GM21528 (cell line): ENCODE measurements around the gene DNTTIP2.
"Not testable (repeated sequence)": the region's sequence is repeated elsewhere in the genome, so short reads cannot be mapped to it uniquely, and the experiment has no call there.

ENCODE experiments used
- ATAC-seq: cut with Tn5 transposase; IDR thresholded peaks from one replicate; pipeline ENCODE4 v1.9.1; 2021; ENCODE audit warnings: mild to moderate bottlenecking, moderate library complexity; ENCODE audit not compliant: unreplicated experiment, low FRiP score

Gene DNTTIP2, protein sequence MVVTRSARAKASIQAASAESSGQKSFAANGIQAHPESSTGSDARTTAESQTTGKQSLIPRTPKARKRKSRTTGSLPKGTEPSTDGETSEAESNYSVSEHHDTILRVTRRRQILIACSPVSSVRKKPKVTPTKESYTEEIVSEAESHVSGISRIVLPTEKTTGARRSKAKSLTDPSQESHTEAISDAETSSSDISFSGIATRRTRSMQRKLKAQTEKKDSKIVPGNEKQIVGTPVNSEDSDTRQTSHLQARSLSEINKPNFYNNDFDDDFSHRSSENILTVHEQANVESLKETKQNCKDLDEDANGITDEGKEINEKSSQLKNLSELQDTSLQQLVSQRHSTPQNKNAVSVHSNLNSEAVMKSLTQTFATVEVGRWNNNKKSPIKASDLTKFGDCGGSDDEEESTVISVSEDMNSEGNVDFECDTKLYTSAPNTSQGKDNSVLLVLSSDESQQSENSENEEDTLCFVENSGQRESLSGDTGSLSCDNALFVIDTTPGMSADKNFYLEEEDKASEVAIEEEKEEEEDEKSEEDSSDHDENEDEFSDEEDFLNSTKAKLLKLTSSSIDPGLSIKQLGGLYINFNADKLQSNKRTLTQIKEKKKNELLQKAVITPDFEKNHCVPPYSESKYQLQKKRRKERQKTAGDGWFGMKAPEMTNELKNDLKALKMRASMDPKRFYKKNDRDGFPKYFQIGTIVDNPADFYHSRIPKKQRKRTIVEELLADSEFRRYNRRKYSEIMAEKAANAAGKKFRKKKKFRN

DNA sequence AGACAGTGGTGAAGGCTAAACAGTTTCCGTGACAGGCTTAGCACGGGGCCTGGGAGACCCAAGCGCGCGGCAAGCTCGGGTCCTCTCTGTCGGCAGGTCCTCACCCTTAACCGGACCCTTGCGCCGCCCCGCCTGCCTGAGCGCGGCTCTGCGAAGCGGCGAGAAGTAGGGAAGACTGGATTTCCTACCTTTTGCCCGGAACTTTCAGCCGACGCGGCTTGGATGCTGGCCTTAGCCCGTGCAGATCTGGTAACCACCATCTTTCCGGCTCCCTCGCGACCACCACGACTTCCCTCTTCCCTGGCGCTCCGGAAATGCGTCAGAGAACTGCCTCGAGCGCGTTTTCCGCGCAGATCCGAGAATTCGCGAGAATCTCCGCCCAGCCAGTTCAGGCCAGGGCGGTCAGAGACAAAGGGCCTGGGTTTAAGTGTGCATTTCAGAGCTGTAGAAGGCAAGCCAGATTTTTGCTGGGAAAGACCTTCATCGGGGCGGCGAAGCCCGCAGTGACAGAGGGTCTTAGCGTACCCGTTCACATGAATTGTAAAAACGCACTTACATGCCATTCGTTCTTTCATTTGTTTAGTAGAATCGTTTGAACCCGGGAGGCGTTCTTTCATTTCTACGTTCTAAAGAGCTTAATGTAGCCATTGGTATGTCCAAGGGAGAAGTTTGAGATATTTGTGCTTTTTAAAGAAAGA lies at the start of gene DNTTIP2:
TSS of gene DNTTIP2 (minus strand) at position 318 of the 698 bp plus-strand sequence. CDS start at position 260, 58 bp downstream.
- ATAC-seq = peak; percentile 92

DNA sequence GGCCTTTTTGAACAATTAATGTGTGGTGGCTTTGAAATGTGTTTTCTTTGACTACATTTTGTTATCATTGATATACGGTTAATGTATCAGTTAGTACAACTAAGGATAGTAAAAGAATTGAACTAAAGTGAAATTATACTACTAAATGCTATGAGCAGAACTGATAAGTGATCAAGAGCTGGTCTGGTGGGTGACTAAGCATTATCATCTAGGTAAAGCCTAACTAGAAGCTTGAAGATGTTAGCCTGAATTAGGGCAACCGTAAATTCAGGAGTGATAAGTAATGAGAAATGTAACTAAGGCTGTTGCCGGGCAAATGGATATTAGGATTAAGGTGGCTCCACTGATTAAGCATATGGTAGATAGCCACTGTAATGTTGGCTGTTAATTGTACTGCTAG lies 46.2 kb upstream of the DNTTIP2 start:
- ATAC-seq = no peak

DNA sequence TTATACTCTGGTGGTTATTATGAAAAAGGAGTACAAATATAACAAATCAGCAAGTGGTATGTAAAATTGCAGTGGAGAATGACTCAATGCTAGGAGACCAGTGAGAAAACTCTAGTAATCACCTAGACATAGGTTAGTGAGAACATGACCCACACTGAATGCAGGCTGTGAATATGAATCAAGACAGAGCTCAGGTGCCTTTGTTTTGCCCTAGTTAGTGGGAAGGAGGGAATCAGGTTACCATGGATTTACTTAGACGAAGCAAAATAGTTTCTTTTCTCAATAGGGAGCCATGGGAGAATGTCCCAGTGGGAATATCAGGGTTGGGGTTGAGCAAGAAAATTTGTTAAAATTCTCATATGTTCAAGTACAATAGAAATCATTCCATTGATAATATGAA lies 40.8 kb upstream of the DNTTIP2 start:
- ATAC-seq = no peak

DNA sequence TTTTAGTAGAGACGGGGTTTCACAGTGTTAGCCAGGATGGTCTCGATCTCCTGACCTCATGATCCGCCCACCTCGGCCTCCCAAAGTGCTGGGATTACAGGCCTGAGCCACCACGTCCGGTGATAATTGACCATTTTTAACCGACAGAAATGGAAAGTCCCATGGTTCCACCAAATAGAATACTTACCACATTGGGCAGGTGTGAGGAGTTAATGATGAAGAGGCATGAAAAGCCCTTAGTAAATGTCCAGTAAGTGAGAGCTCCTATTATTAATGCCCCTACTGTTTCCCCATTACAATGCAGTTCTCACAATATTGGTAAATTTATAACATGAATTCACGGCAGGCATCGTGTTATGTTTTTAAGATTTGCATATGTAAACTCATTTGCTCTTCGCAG lies 38.3 kb upstream of the DNTTIP2 start:
- no peak for ATAC-seq

DNA sequence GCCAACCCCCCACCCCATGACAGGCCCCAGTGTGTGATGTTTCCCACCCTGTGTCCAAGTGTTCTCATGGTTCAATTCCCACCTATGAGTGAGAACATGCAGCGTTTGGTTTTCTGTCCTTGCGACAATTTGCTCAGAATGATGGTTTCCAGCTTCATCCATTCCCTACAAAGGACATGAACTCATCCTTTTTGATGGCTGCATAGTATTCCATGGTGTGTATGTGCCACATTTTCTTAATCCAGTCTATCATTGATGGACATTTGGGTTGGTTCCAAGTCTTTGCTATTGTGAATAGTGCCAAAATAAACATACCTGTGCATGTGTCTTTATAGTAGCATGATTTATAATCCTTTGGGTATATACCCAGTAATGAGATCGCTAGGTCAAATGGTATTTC lies 31.9 kb upstream of the DNTTIP2 start:
- not testable (repeated sequence) for ATAC-seq

DNA sequence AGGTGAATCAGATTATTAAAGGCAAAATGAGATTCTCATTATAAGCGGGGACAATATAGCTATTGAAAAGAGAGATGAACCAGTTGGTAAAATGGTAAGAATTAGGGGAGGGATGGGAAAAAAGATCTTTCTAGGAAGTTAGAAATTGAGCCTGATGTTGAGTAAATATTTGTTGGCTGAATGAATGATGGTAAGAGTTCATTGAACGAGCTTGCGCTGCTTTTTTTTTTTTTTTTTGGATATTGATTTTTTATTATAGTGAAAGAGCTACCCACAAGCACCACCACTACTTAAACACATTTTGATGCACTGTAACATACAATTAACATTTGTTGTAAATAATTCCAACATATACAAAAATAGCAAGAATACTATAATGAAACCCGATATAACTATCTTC lies 31.3 kb upstream of the DNTTIP2 start:
- ATAC-seq = no peak

DNA sequence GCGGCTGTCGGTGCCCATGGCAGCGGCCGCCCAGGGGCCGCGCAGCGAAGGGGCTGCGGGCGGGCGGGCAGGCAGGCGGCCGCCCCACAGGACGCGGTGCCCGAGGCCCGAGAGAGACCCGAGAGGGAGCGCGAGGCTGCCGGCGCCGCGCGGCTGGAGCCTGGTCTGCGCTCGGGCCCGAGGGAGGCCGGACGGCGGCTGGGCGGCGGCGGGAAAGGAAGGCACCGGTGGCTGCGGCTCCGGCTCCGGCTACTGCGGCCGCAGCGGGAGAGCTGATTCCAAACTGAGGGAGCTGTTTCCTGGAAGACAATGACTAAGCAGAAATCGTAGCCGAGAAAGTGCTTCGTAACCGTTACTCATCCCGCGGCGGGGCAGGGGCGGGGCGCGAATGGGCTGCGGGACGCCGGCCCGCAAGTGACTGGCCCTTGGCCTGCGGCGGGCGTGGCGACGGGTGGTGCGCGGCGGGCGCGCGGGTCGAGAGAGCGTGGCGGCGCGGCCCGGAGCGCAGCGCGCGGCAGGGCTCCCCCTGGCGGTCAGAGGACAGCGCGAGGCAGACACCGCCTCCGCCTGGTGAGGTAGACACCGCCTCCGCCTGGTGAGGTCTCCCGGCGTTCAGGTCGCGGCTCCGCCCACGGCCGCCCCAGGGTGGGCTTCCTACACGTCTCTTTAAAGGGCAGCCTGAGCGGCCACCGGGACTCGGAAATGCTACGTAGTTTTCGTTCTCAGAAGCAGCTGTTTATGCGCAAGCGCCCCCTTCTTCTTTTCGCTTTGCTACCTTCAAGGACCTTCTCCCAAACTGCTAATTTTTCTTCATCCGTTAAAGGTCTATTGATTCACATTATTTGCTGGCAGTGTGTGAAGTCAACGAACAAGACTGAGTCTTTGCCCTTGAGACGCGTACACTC lies 30.4 kb upstream of the DNTTIP2 start, which contains the start of gene GCLM:
TSS of gene GCLM (minus strand) at position 285 of the 905 bp plus-strand sequence. CDS start at position 18, 267 bp downstream.
- peak; percentile 95 for ATAC-seq

DNA sequence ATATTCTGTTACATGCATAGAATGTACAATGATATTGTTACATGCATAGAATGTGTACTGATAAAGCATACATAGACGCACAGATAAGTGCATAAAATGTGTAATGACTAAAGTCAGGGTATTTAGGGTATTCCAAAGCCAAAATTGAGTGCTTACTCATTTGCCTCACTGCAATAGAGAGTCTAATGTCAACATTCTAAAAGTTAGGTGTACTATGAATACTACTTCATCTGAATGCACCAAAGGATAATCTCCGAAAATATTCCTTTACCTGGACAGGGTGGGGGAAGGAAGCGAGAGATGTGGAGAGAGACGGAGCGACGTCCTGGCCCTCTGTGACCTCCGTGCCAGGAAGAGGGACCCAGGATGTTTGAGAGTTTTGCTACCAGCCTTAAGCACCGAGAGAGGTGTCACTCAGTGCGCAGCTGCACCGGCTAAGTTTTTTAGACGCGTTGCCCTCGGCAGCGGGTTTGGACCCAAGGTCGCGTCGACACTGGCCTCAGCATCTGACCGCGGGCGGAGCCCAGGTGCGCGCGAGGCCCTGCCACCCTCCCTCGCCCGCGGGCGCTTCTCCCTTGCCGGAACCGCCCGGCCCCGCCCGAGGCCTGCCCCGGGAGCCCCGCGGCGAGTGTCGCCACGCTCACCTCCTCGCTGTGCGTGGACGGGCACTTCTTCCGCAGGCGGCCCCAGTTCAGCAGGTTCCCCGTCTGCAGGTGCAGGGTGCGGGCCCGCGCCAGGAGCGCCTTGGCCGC lies 29.6 kb upstream of the DNTTIP2 start:
- peak; percentile 44 for ATAC-seq

DNA sequence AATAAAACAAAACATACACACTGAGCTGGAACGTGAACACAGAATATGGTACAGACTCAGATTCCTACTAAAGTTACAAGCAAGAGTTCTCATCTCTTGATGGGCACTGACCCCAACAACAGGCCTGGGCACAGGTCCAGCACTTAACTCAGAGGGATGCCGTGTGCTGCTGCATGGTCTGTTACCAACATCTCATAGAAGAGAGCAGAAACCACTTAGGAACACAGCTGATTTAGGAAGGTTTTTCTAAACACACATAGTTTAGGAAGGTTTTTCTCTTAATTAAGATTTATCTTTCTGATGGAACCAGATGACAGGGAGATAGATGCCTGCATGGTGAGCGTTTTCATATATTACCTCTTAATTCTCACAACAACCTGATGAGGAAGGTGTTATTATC lies 28.7 kb upstream of the DNTTIP2 start:
- no peak for ATAC-seq

DNA sequence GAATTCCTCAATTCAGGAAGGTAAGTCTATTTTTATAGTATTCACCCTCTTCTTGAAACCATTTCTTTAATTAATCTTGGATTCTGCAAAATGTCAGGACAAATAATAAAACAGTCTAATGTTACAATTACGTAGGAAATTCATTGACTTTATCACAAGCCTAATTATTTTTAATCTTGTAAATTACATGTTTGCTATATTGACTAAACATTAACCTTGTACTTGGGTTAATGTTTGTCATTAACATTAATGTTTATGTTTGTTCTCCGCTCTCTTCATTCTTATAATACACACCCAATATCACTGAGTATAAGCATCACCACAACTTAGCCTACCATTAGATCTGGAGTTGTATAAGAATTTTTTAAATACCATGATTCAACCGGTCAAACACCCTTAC lies 27.5 kb upstream of the DNTTIP2 start:
- ATAC-seq = no peak

DNA sequence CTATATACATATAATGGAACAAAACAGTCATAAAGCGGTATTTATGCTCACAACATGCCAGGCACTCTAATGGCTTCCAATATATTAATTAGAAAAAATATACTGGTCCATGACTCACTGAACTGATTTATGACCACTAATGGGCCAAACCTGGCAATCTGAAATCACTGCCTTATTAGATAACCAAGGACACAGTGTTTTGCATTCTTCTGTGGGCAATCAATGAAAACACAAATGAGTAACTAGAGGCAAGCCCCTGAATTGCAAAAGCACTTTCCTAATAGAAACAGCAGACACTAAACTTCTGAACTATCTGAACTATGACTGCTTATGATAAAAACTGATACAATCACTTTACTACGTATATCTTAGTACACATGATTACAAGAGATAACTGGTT lies 26.7 kb upstream of the DNTTIP2 start:
- no peak for ATAC-seq

DNA sequence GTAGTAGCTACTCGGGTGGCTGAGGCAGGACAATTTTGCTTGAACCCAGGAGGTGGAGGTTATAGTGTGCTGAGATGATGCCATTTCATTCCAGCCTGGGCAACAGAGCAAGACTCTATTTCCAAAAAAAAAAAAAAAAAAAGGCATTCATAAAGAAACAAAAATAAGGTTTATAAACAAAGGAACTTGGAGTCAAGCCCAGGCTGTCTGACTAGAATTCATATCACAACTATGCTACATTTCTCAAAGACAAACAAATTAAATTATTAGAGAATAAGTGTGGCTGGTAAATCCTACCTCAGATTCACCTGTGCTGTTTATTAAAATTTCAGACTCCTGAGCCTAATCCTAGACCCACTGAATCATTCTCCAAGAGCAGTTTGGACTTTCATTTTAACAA lies 26.0 kb upstream of the DNTTIP2 start:
- ATAC-seq = no peak

DNA sequence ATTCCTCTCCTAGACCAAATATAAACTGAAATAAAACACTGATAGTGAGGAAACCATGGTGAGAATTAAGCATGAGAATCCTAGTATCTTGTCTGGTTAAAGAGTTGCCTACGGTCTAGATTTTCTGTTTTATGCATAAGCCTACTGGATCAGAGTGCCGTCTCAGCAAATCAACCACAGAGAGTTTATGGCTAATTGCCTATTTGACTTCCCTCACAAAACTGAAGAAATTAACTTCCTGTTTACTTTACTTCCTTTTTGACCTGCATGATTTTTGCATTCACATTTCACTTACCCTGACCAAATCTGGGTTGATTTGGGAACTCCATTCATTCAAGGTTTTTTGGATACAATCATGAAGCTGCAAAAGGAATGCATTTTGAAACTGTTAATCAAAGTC lies 25.2 kb upstream of the DNTTIP2 start:
- ATAC-seq = no peak

DNA sequence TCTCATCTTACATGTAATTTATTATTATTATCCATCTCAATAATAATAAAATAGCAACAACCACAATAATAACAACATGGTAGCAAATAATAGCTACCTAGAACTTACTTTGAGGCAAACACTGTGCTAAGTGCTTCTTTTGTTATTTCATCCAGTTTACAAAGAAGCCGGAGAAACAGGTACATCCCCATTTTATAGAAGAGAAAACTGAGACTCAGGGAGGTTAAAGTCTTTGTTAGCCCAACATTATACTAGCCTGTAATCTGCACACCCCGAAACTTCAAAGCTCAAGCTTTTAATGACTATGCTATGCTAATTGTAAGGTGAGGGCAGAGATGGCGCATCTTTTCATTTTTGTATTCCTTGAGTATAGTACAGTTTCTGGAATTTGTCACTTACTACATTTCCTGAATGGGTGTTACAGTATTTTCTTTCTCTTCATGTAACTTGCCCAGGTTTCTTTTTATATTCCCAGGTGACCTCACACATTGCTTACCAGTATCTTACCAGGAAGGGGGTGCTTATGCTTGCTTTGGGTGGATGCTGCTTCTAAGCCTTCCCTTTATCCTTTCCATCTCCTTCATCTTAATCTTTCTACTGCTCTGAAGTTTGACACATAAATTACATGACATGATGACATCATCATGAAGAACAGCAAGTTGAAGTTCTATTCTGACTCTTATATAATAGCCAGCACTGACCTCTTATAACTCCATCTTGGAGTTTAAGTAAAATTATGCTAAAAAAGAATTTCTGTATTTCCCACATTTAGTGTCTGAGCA lies 21.9 kb upstream of the DNTTIP2 start:
- no peak for ATAC-seq

DNA sequence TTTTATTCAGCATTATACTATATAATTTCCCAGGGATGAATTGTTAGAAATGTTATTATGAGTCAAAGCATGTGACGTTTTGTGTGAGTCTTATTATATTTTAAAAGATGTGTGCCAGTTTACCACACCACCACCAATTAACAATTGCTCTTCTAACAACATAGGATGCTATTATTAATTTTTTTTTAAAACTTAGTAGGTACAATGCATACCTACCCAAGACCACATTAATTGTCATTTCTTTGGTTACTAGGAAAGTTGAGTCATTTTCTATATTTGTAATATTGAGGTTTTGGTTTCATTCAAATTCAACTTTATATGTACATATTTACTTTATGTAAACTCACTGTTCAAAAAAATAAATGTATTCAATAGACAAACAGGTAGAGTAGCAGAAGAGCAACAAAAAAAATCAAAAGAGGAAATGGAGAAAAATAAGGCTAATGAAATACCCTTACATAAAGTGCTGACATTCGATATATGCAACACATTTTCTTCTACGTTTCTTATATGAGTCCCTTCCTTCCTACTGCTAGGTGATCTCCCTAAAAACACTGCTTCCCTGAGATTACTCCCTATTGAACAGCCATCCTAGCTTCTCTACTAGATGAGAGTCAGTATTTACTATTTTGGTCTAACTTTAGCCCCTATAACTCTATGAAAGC lies 20.7 kb upstream of the DNTTIP2 start:
- no peak for ATAC-seq

DNA sequence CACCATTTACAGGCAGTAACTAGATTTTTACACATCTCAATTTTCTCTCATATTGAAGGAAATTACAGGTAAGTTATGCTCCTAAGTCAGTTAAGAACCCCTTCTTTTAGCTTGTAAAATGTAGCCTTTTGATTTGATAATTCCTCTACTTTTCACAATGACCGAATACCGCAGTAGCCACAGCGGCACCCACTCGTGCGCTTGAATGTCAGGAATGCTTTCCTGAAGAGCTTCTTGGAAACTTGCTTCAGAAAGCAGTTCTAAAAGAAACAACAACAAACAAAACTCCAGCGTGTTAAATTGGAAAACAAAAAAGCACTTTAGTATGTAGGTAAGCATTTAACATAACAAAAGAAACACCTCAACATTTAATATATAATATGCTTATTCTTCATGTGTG lies 9.9 kb upstream of the DNTTIP2 start:
- ATAC-seq = no peak

DNA sequence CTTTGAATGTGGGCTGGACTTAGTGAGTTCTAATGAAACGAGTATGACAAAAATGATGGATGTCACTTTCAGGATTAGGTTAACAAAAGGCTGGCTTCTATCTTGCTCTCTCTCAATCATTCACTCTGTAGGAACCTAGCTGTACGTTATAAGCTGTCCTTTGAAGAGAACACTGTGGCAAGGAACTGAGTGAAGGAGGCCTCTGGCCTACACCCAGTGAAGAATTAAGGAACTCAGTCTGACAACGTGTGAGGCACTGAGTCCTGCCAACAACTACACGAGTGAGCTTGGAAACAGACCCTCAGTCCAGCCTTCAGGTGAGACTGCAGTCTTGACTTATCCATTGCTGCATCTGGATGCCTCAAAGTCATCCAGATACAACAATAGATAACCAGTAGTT lies 3.3 kb upstream of the DNTTIP2 start:
- no peak for ATAC-seq

DNA sequence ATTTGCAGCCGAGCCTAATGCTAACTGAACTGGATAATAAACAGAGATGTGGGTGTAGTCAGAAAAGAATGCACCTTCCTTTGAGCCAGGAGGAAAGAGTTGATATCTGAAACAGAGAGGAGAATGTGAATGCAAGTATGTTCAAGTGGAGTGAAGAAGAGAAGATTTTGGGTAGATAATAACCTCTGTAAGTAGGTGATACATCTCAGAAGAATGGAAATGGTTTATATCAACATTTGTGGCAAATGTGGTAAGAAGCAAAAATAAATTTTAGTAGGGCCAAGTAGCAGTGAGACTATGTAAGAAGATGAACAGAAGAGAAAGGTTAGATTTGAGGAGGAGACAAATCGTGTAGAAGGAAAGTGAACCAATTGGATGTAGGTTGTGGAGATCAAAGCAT lies 1.7 kb upstream of the DNTTIP2 start:
- no peak for ATAC-seq
